Measurements from ENCODE around the gene PPP2R2C.

PPP2R2C gene

DNA sequence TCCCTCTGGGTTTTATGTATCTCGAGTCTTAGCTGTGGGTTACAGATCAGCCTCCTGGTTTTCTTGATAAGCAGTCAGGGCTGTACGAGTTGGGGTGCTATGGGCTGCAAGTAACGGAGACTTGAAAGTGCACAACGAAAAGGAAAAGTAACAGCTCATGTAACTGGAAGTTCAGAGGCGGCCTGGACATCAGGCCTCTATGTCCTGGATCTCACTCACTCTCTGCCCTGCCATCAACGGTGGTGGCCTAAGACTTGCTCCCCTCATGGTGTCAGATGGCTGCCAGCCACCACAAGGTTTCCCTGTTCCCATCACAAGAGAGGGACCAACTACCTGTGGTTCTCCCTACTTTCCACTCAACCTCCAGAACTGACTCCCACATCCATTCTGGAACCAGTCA lies 4.8 kb downstream of the PPP2R2C start:
- DNase-seq (ENCODE audit: low read depth), result no peak

DNA sequence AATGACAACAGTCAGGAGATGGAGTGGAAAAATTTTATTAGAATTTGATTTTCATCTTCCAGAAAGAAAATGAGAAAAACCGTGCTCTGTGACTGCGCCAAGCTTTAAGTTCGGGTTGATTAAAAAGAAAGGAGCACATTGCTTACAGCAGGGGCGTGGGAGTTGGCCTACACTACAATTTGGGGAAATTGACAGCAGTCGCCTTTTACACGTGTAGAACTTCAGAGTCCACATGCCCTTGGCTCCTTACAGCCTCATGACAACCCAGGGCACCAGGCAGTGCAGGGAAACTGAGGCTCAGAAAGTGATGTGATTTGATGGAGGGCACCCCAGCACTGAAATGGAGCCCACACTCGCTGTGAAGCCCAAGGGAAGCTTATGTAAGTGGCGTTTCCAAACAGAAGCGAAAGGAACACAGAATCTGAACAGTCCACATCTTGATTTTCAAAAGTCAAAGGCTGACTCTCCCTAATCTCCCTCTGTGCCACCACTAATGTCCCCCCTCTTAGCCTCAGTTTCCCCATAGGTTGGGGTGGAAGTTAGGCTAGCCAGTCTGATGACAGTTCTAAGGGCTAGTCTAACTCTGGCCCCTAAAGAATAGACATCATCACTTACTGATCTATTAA lies 5.5 kb downstream of the PPP2R2C start:
- DNase-seq (ENCODE audit: low read depth), result no peak

DNA sequence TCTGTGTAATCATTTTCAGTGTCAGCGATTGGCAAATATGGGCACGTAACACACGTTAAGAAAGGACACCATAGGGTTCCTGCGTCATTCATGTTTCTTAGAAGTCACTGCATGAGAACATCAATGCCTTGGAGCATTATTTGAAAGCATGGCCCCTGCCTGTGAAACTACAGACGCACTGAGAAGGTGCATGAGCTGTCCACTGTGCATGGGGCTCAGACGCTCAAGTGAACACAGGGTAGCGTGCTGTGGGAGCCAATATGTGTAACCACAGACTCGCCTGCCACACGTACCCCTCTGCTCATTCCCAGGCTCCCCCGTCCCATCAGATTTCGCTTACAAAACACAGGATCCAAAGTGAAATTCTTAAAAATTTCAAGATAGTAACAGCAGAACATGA lies 6.5 kb downstream of the PPP2R2C start:
- DNase-seq (ENCODE audit: low read depth), result no peak

DNA sequence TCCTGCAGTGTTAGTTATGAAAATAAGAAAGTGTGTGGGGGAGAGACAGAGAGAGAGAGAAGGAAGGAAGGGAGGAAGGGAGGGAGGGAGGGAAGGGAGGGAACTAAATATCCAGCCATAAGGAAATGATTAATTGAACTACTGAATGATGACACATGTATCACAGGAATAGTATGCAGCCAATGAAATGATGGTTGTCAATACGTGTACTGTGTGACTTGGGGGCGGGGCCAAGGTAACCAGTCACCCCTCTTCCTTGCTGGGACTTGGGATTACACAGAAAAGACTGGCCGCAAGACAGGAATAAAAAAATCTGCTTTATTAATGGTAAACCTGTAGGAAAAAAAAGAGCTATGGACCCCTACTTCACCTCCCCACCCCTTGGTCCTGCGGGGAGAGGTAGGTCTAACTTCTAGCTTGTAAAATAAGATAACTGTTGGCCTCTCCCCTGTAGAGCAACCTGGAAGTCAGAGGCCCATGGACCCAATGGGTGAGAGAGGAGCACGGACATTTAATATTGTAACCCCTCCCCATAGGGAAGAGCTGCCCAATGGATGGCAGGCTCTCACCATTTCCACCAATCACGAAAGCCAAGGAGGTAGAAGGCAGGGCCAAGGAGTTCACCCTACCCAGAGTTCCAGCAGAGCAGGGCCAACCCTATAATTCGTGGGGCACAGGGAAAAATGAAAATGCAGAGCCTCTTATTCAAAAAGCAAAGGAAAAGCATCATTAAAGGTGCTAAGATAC lies 7.4 kb downstream of the PPP2R2C start:
- DNase-seq (ENCODE audit: low read depth), result no peak

DNA sequence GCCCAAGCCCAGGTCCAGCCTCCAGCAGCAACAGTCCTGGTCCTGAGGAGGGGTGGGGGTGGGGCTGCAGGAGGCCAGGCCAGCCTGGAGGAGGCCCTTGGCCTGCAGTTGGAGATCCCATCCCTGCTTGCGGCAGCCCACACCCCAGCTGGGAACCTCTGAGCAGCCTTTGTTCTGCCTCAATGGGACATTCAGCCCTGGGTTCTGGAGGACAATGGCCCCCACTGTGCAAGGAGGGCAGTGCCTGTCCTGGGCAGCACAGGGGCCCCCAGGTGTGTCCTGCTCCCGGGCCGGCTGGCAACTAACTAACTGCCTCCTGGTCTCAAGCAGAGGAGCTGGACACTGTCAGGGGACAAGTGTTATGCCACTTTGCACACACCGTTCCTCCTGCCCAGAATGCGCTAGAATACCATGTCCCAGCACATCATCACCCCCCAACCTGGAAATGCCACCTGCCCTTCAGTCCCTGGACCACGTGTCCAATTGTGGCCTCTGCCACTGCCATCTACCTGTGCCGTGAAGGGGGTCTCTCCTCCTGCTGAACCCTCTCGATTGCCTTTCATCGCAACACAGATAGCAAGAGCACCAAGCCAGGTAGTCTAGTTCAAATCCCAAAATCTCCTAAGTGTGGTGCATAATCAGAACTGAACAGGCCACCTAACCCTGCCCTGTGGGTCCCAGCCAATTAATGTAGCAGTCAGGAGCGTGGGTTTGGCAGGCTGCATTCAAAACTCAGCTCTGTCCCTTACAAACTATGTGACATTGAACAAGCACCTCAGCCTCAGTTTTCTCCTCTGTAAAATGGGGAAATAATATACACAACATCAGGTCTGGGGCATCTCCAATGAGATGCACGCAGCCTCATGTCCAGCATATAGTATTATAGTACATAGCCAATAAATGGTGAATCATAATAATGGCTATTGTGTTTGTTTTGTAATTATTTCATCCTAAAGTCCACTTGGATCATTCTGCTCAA lies 8.8 kb downstream of the PPP2R2C start:
- no peak for DNase-seq (ENCODE audit: low read depth)

DNA sequence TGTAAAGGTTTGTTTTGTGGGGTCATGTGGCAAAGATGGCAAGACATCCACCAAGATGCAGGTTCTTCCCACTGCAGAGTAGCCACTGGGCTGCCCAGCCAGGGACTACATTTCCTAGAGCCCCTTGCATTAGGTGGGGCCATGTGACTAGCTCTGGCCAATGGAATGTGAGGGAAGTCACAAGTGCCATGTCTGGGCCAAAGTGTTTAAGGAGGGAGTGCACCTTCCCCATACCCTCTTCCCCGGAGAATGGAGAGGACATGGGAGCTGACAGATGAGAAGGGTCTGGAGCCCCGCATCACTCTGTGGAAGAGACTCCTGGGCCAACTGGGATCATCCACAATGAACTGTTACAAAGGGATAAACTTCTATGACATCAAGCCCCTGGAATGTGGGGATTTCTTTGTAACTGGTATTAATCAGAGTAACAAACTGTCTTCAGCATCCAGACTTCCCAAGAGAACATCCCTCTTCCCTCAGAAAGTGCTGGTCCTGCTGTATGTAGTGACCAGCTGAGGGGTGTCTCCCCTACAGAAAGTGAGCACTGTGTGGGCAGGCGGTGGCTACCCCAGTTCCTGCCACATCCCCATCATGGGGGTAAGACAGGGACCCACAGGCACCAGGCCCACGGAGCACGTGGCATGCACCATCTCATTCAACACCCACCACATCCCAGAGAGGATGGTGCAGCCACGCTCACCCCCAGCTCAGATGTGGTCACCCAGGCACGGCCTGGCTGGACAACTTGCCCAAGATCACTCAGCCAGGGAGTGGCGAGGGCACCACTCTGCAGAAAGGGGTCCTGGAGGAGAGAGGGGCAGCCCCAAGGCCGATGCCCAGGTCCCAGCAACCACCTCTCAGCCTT lies 10.9 kb downstream of the PPP2R2C start:
- no peak for DNase-seq (ENCODE audit: low read depth)

DNA sequence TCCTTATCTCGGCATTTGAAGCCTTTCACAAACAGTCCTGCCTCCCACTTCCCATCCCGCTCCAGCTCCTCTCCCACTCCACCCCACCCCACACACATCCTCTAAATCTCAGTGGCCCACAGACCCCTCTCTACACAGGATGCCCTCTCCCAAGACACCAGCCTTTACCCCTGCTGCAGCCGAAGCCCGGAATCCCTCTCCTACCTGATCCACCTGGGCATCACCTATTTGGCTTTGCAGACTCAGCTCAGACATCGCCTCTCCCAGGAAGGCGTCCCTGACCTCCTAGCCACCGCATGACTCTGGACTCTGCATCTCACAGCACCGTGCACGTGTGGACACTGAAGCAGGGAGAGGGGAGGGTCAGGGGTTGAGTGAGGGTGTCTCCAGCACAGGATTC lies 11.5 kb downstream of the PPP2R2C start:
- no peak for DNase-seq (ENCODE audit: low read depth)

DNA sequence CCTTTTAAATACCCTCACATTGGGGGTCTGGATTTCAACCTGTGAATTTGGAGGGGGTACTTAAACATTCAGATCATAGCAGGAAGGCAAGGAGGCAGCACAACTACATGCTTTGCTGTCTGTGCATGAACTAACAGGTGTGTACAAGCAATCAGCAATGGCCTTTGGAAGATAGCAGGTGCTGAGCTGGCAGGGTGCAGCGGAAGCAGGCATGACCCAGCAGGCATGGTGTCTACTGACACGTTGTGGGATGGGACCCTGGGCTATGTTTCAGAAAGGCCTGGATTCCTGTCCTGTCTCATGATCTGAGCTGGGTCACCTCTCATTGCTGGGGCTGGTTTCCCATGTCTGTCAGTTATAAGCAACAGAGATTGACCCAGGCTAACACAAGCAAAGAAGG lies 13.9 kb downstream of the PPP2R2C start:
- no peak for DNase-seq (ENCODE audit: low read depth)

DNA sequence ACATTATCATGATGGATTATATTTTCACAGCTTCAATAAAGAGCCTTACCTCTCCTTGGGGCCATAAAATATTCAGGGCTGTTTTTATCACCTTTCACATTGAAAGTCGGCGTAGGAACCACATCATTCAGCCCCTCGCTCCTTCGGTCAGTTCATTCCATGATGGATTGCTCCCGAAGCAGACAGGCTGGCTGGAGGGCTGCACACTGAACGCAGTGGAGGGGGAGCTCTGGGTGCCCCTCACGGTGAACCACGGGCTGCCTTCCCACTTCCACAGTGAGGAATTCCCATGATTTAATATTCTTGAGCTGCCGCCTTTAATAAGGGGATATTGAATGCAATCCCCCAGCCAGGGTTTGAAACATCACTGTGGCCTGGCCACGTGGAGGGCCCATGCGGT lies 16.0 kb downstream of the PPP2R2C start:
- no peak for DNase-seq (ENCODE audit: low read depth)

DNA sequence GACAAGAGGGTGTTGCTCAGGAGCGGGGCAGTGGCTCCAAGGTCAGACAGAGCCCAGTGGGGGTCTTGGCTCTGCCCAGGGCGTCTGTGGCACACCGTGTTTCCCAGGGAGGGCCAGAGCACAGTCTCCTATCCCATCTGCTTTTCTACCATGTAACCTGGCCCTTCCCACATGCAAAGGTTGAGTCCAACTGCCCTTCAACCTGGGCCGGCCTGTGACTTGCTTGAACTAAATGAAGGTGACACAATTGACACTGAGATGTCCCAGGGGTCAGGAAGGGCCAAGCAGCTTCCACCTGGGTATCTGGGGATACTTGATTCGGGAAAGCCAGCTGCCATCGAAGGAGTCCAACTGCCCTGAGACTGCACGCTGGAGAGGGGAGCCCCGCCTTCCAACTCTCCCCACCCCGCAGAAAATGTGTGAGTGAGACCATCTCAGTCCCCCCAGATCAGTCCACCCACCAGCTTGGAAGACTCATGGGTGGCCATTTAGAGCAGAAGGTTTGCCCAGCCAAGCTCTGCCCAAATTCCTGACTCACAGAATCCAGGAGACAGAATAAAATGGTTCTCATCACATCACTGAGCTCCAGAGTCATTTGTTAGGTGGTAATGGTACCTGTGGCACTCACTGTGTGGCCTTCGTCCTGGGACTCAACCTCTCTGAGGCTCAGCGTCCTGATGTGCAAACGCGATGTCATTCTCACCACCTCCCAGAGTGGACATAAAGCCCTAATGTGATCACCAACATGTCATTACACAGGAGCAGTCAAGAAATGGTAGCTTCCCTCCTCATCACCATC lies 18.1 kb downstream of the PPP2R2C start:
- DNase-seq (ENCODE audit: low read depth), result no peak

DNA sequence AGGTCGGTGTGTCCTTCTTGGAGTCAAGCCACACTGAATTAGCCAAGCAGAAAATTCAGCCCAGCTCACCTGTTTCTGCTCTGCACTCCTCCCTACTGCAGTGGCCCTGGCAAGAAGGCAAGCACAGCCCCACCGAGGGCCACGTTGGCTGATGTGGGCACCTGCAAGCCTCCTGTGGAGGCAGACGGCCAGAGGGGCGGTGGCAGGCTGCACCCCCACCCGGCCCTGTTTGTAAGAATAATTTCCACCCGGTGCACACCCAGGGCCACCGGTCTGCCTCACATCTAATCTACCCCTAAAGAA lies 18.8 kb downstream of the PPP2R2C start:
- DNase-seq (ENCODE audit: low read depth), result no peak

DNA sequence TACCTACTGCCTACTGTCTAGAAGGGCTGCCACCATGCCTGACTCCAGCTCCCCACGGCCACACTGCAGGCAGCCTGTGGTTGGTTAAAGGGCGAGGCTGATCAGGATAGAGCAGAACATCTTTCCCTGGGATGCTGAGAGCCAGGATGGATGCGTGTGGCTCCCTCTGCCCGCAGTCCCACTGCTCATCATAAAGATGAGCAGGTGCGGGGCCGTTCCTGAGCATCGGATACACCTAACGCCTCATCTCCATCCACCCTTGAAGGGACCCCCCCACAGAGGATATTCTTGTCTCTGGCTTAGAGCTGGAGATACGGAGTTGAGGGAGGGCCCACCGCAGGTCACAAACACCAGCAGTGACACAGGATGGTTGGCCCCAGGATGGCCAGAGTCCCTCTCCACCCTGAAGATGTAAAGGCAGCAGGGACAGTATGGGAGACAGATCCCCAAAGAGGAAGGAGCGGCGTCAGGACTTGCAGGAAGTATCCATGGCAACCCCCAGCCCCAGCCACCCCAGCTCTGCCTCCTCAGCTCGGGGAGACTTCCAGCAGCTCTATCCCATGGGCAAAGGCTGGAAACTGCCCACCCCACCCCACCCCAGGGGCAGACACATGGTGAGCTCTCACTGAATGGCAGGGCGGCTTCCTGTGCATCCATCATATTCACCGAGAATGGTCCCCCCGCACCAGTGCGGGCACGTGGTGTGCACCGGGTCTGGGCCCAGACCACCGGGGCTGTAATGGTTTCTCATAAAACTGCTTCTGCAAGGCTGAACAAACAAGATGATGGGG lies 19.3 kb downstream of the PPP2R2C start:
- no peak for DNase-seq (ENCODE audit: low read depth)

DNA sequence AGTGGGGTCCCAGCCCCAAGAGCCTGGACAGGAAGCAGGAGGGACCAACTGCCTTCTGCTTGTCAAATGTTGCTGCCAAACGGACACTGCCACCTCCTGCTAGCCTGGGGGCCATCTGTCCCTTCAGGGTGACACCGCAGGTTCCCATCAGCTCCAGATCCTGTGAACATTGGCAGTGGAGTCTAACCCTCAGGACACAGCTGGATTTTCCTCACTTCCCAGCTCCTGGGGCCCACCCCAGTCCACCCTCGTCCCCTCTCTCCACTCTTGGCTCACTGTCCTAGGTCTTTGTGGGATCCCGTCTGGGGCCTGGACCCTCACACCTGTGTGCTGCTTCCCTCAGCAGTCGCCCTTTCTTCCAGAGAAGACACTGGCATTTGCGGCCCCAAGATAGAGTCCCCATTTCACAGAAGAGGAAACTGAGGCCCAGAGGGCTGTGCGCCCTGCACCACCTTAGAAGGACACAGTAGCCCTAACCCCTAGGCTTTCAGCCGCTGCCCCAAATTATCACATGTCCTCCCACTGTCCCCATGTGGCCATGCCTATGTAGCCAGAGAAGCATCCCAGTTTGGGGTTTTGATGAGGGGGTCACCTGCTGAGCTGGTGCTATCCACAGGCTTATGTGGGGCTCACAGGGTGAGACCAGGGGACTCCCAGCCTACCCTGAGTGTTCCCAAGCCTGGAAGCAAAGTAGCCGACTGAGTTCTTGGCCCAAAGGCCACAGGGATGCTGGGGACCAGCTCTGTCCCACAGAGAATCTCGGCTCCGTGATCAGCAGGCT lies 20.1 kb downstream of the PPP2R2C start:
- DNase-seq (ENCODE audit: low read depth), result no peak

DNA sequence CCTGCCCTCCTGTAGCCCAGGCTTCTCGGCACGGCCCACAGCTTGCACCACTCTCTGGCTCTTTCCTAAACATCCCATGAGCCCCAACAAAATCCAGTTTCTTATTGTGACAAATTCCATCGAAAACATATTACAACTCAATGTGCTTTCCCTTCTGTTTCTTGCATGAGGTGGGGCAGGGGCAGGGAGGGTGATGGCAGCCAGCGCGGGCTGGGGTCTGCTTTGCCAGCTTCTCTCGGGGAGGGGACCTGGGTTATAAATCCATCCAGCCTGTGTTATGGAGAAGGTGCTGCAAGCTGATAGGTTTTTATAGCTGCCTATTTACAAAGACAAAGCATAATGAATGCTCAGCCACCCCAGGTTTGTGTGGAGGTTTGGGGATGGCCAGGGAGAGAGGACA lies 21.1 kb downstream of the PPP2R2C start:
- no peak for DNase-seq (ENCODE audit: low read depth)

DNA sequence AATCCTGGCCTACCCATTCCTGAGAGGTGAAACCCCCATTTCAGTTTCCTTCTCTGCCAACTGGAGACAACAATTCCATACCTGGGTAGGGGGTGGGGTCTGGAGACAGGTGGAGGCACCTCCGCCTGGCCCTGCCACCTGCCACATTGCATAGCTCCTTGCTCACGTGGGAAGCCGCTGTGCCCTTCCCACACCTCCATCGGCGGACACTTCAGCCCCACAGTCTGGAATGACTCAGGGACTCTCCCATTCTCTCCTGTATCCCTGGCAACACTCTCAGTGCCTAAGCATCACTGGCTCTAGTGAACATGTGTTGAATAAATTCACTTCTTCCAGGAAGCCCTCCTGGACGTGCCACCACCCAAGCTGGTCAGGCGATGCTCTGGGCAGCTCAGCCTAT lies 21.7 kb downstream of the PPP2R2C start:
- DNase-seq (ENCODE audit: low read depth), result no peak

DNA sequence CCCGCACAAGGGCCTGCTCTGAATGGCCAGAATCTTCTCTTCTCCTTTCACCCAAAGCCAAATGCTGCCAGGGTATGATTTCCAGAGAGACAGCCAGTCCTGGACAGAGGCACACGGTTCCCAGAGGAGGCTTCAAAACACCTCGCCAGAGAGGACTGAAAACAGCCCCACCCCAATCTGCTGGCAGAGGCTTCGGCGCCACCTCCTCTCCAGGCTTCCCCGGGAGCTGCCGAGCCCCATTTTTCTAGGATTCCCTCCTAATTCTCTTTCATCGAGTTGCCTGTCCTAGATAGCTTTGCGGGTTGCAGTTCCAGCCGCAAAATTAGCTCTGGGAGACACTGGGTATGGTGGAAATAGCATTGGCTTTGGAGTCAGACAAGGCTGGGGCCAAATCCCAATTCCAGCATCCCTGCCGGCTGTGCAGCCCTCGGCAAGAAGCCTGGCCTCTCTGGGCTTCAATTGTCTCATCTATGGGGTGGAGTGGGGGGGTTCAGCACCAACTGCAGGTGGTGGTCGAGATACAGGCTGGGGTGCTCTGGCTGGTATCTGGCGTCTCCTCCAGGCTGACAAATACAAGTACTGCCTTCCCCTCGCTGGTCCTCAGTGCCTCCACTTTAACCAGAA lies 22.6 kb downstream of the PPP2R2C start:
- no peak for DNase-seq (ENCODE audit: low read depth)

DNA sequence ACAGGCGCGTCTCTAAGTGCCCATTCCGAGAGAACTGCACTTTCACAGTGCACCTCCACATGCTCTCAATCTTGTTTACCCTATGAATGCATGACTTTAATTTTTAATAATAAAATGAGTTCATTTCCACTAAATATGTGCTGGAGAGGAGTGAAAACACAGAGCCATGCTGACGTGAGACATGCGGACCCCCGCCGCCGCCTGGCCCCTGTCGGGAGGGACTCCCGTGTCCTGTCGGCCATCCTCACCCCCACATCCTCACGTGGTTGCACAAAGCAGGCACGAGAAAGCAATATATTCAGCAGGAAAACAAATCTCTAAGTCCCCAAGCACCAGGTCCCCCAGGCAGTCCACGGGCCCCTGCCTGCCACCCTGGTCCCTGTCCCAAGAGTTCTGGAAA lies 23.1 kb downstream of the PPP2R2C start:
- no peak for DNase-seq (ENCODE audit: low read depth)

DNA sequence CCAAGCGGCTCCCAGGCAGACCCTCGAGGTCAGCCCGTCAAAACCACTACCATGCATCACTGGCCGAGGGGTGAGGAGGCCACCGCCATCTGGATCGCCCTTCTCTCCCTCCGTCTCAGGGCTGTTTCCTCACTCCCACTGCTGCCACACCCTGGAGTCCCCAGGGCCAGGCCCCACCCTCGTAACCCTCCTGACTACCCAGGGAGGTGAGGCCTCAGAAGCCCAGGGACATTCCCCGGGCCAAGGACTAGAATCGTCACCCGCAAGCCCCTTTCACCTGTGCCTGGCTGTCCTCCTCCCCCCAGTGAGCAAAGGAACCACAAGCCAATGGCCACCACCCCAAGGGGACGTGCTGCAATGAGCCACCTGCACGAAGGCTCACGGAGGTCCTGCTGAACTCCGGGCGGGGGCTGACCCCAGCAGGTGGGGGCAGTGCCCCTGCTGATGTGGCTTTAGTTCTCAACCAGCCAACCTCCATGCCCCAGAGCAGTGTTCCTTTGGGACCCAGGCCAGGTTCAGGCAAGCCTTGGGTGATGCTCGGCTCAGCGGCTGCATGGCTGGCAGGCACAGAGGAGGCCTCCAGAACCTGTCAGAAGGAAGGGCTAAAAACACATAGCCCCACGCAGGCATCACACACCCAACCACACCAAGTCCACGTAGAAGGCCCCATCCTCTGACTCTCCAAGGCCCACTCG lies 23.8 kb downstream of the PPP2R2C start:
- no peak for DNase-seq (ENCODE audit: low read depth)

All from GM04504 (cell line).